Measurements from ENCODE around the gene ZNF8.
A peak's percentile ranks its signal among the peaks of the same experiment; 100 is the strongest.

ZNF8 gene

DNA sequence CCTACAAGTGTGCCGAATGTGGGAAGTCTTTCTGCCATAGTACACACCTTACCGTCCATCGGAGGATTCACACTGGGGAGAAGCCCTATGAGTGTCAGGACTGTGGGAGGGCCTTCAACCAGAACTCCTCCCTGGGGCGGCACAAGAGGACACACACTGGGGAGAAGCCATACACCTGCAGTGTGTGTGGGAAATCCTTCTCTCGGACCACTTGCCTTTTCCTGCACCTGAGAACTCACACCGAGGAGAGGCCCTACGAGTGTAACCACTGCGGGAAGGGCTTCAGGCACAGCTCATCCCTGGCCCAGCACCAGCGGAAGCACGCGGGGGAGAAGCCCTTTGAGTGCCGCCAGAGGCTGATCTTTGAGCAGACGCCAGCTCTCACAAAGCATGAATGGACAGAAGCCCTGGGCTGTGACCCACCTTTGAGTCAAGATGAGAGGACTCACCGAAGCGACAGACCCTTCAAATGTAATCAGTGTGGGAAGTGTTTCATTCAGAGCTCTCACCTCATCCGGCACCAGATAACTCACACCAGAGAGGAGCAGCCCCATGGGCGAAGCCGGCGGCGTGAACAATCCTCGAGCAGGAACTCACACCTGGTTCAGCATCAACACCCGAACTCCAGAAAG, 16.1 kb downstream of the ZNF8 start:
- ChIA-PET POLR2A (no interaction called here), CTCF (no interaction called here)
- Histone ChIP-seq H3K4me1 (ENCODE audit: control extremely low read depth in 1 of 4, control insufficient read depth in 4 of 4, insufficient read depth in 4 of 4, low read length in 3 of 4) (no peaks in the 10 kb centered on the region), H3K27me3 (replicated peaks in 2 of 5; ENCODE audit: control insufficient read depth in 4 of 5, insufficient read depth in 5 of 5, low read length in 4 of 5) (no peaks in the 10 kb centered on the region), H3K27ac (ENCODE audit: insufficient read depth in 1 of 2, low read depth in 1 of 2, low read length in 2 of 2, poor library complexity in 1 of 2, severe bottlenecking in 2 of 2) (no peak overlapping the region), H3K9me3 (ENCODE audit: control extremely low read depth in 1 of 5, control insufficient read depth in 4 of 5, insufficient read depth in 2 of 5, low read depth in 1 of 5, low read length in 4 of 5) (peaks cover 3 to 87% (median 79%) of the 10 kb centered on the region in 5 experiments), H3K36me3 (ENCODE audit: control insufficient read depth in 4 of 4, insufficient read depth in 4 of 4, low read length in 3 of 4) (peaks cover 53 to 95% (median 79%) of the 10 kb centered on the region in 4 experiments), H3K4me3 (ENCODE audit: control insufficient read depth in 1 of 7, extremely low read depth in 1 of 7, insufficient read depth in 4 of 7, low read depth in 2 of 7, low read length in 6 of 7) (no peak overlapping the region)
- DNase-seq = no peak
- over 99% methylated on average over 21 of the region's 22 CpGs for WGBS (ENCODE audit: insufficient coverage)

DNA sequence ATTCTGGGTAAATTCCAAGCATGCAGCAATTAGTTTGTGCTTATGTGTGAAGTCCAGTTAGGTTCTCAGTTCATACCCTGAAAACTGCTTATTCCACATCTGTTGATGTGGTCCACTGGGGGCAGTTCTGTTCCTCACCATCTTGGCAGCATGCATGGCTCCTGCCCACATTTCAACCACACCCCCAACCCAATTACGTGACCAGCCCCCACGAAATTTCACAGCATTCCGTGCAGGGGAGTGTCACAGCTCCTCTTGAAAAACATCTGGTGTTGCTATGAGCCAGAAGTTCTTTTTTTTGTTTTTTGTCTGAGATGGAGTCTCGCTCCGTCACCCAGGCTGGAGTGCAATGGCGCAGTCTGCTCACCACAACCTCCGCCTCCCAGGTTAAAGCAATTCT, 17.3 kb downstream of the ZNF8 start:
- ChIA-PET CTCF (interaction anchor here (1.3 kb wide), 1 partner anchor 8 kb away, joined by 3 read pairs; no protein-coding TSS in a partner anchor), POLR2A (no interaction called here)
- Histone ChIP-seq H3K36me3 (ENCODE audit: control insufficient read depth in 4 of 4, insufficient read depth in 4 of 4, low read length in 3 of 4) (peaks cover 53 to 98% (median 83%) of the 10 kb centered on the region in 4 experiments), H3K27me3 (replicated peaks in 2 of 5; ENCODE audit: control insufficient read depth in 4 of 5, insufficient read depth in 5 of 5, low read length in 4 of 5) (no peaks in the 10 kb centered on the region), H3K4me1 (ENCODE audit: control extremely low read depth in 1 of 4, control insufficient read depth in 4 of 4, insufficient read depth in 4 of 4, low read length in 3 of 4) (no peaks in the 10 kb centered on the region), H3K4me3 (ENCODE audit: control insufficient read depth in 1 of 7, extremely low read depth in 1 of 7, insufficient read depth in 4 of 7, low read depth in 2 of 7, low read length in 6 of 7) (peak overlapping the region in 2 of 7 experiments; percentile 7 to 29), H3K9me3 (ENCODE audit: control extremely low read depth in 1 of 5, control insufficient read depth in 4 of 5, insufficient read depth in 2 of 5, low read depth in 1 of 5, low read length in 4 of 5) (peaks cover 3 to 90% (median 81%) of the 10 kb centered on the region in 5 experiments), H3K27ac (ENCODE audit: insufficient read depth in 1 of 2, low read depth in 1 of 2, low read length in 2 of 2, poor library complexity in 1 of 2, severe bottlenecking in 2 of 2) (no peak overlapping the region)
- no peak for DNase-seq
- 100% methylated on average over 3 of the region's 7 CpGs for WGBS (ENCODE audit: insufficient coverage)

- CTCF ChIA-PET = interaction anchor here (0.7 to 1.3 kb wide), 2 partner anchors 15 to 31 kb away, joined by 3 read pairs; no protein-coding TSS in a partner anchor
- Histone ChIP-seq H3K4me1 (ENCODE audit: control extremely low read depth in 1 of 4, control insufficient read depth in 4 of 4, insufficient read depth in 4 of 4, low read length in 3 of 4) (peaks cover 0 to 7% (median 6%) of the 10 kb centered on the region in 4 experiments), H3K27me3 (replicated peaks in 2 of 5; ENCODE audit: control insufficient read depth in 4 of 5, insufficient read depth in 5 of 5, low read length in 4 of 5) (no peaks in the 10 kb centered on the region), H3K4me3 (ENCODE audit: control insufficient read depth in 1 of 7, extremely low read depth in 1 of 7, insufficient read depth in 4 of 7, low read depth in 2 of 7, low read length in 6 of 7) (peak overlapping the region in 1 of 7 experiments; percentile 22), H3K9me3 (ENCODE audit: control extremely low read depth in 1 of 5, control insufficient read depth in 4 of 5, insufficient read depth in 2 of 5, low read depth in 1 of 5, low read length in 4 of 5) (peaks cover 7 to 59% (median 44%) of the 10 kb centered on the region in 5 experiments), H3K36me3 (ENCODE audit: control insufficient read depth in 4 of 4, insufficient read depth in 4 of 4, low read length in 3 of 4) (peaks cover 24 to 70% (median 50%) of the 10 kb centered on the region in 4 experiments), H3K27ac (ENCODE audit: insufficient read depth in 1 of 2, low read depth in 1 of 2, low read length in 2 of 2, poor library complexity in 1 of 2, severe bottlenecking in 2 of 2) (no peak overlapping the region)
- DNase-seq = no peak
- POLR2A ChIA-PET = no interaction called here
- WGBS (ENCODE audit: insufficient coverage) = 97% methylated on average over 7 of the region's 7 CpGs
Measured at GRCh38 chr19:58300620-58301019, 21.9 kb downstream of the ZNF8 start.

- H3K9me3 ChIP-seq (ENCODE audit: control extremely low read depth in 1 of 5, control insufficient read depth in 4 of 5, insufficient read depth in 2 of 5, low read depth in 1 of 5, low read length in 4 of 5) = peaks cover 4 to 33% (median 23%) of the 10 kb centered on the region in 5 experiments
- POLR2A ChIA-PET = no interaction called here
- peak overlapping the region; percentile 96 to 98 for H3K27ac ChIP-seq (ENCODE audit: insufficient read depth in 1 of 2, low read depth in 1 of 2, low read length in 2 of 2, poor library complexity in 1 of 2, severe bottlenecking in 2 of 2)
- H3K4me3 ChIP-seq (ENCODE audit: control insufficient read depth in 1 of 7, extremely low read depth in 1 of 7, insufficient read depth in 4 of 7, low read depth in 2 of 7, low read length in 6 of 7) = peak overlapping the region in 4 of 7 experiments; percentile 82 to 96 (median 92)
- WGBS (ENCODE audit: insufficient coverage) = 100% methylated on average over 3 of the region's 7 CpGs
- peaks cover 24 to 64% (median 54%) of the 10 kb centered on the region in 4 experiments for H3K36me3 ChIP-seq (ENCODE audit: control insufficient read depth in 4 of 4, insufficient read depth in 4 of 4, low read length in 3 of 4)
- no peaks in the 10 kb centered on the region for H3K27me3 ChIP-seq (replicated peaks in 2 of 5; ENCODE audit: control insufficient read depth in 4 of 5, insufficient read depth in 5 of 5, low read length in 4 of 5)
- peaks cover 0 to 17% (median 14%) of the 10 kb centered on the region in 4 experiments for H3K4me1 ChIP-seq (ENCODE audit: control extremely low read depth in 1 of 4, control insufficient read depth in 4 of 4, insufficient read depth in 4 of 4, low read length in 3 of 4)
- CTCF ChIA-PET = no interaction called here
- DNase-seq = no peak
Measured at GRCh38 chr19:58304255-58304654, 25.5 kb downstream of the ZNF8 start.

DNA sequence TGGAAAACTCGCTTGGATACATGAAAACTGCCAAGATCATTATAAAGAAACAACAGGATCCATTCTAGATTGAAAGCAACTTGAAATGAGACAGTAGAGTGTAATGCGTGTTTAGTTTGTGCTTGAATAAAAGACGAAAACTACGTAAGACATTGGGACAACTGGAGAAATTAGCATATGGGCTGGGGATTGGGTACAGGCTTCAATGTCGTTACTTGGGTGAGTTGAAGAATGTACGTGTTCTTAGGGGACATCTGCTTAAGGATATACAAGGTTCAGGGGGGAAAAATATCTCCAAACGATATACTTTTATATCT, 26.0 kb downstream of the ZNF8 start:
- DNase-seq = no peak
- POLR2A ChIA-PET = interaction anchor here (0.5 to 1.7 kb wide), 3 partner anchors 9 to 59 kb away, joined by 3 to 5 read pairs (median 4); no protein-coding TSS in a partner anchor
- H3K27ac ChIP-seq (ENCODE audit: insufficient read depth in 1 of 2, low read depth in 1 of 2, low read length in 2 of 2, poor library complexity in 1 of 2, severe bottlenecking in 2 of 2) = peak overlapping the region; percentile 96 to 98
- H3K9me3 ChIP-seq (ENCODE audit: control extremely low read depth in 1 of 5, control insufficient read depth in 4 of 5, insufficient read depth in 2 of 5, low read depth in 1 of 5, low read length in 4 of 5) = peaks cover 4 to 33% (median 25%) of the 10 kb centered on the region in 5 experiments
- peaks cover 25 to 65% (median 56%) of the 10 kb centered on the region in 4 experiments for H3K36me3 ChIP-seq (ENCODE audit: control insufficient read depth in 4 of 4, insufficient read depth in 4 of 4, low read length in 3 of 4)
- no peaks in the 10 kb centered on the region for H3K27me3 ChIP-seq (replicated peaks in 2 of 5; ENCODE audit: control insufficient read depth in 4 of 5, insufficient read depth in 5 of 5, low read length in 4 of 5)
- 68% methylated on average over 4 of the region's 7 CpGs for WGBS (ENCODE audit: insufficient coverage)
- peaks cover 0 to 17% (median 14%) of the 10 kb centered on the region in 4 experiments for H3K4me1 ChIP-seq (ENCODE audit: control extremely low read depth in 1 of 4, control insufficient read depth in 4 of 4, insufficient read depth in 4 of 4, low read length in 3 of 4)
- CTCF ChIA-PET = no interaction called here
- H3K4me3 ChIP-seq (ENCODE audit: control insufficient read depth in 1 of 7, extremely low read depth in 1 of 7, insufficient read depth in 4 of 7, low read depth in 2 of 7, low read length in 6 of 7) = peak overlapping the region in 6 of 7 experiments; percentile 76 to 96 (median 86)

DNA sequence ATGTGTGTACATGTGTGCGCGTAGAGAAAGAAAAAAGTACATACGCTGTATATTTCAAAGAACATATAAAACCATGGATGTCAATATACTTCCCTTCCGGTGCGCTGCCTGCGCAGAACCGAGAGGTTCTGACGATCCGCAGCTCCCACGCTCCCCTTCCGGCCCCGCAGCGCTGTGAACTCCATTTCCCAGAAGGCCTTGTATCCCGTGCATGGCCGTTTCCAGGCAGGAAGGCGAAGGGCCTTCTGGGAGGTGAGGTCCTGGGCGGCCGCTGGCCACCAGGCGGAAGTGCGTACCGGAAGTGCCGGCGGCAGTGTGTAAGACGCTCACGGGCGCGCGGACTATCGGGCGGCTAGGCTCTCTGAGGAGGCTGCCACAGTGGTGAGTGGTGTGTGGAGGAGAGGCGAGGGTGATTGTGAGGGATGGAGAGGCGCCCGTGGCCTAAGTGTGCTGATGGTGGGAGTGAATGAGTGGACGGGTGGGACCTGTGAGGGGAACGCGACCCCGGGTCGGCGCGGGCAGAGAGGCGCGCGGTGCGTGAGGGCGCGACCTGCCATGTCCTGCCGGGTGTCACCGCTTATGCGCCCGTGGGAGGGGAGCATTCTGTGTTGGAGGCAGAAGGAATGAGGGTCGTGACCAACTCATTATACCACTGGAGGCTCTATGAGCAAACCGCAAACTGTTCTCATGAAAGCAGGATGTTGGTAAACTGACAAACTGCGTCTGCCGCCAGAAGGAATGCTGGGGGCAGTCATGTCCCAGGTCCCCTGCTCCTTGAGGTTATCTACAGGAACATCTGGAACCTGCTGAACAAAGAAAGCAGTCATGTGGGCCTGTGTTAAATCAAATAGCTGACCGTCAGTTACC, 26.5 kb downstream of the ZNF8 start, which contains the start of gene ERVK3-1:
ERVK3-1 (plus strand) TSS at position 313 of the 867 bp plus-strand sequence. CDS start 6,792 bp downstream, outside the sequence.
- WGBS (ENCODE audit: insufficient coverage) = 0% methylated on average over 27 of the region's 55 CpGs
- Histone ChIP-seq H3K4me3 (ENCODE audit: control insufficient read depth in 1 of 7, extremely low read depth in 1 of 7, insufficient read depth in 4 of 7, low read depth in 2 of 7, low read length in 6 of 7) (peak within 1 kb of the TSS; percentile 76 to 96 (median 89)), H3K36me3 (ENCODE audit: control insufficient read depth in 4 of 4, insufficient read depth in 4 of 4, low read length in 3 of 4) (peaks cover 23 to 63% (median 53%) of the 10 kb centered on the region in 4 experiments), H3K27ac (ENCODE audit: insufficient read depth in 1 of 2, low read depth in 1 of 2, low read length in 2 of 2, poor library complexity in 1 of 2, severe bottlenecking in 2 of 2) (peak within 1 kb of the TSS; percentile 96 to 98), H3K27me3 (replicated peaks in 2 of 5; ENCODE audit: control insufficient read depth in 4 of 5, insufficient read depth in 5 of 5, low read length in 4 of 5) (no peaks in the 10 kb centered on the region), H3K4me1 (ENCODE audit: control extremely low read depth in 1 of 4, control insufficient read depth in 4 of 4, insufficient read depth in 4 of 4, low read length in 3 of 4) (peaks cover 0 to 17% (median 14%) of the 10 kb centered on the region in 4 experiments), H3K9me3 (ENCODE audit: control extremely low read depth in 1 of 5, control insufficient read depth in 4 of 5, insufficient read depth in 2 of 5, low read depth in 1 of 5, low read length in 4 of 5) (peaks cover 4 to 27% (median 23%) of the 10 kb centered on the region in 5 experiments)
- ChIA-PET POLR2A (interaction anchor here (0.5 to 1.7 kb wide), 9 partner anchors 9 to 77 kb away, joined by 3 to 7 read pairs (median 3); partner anchors contain the start of genes ZNF544 and ZSCAN22), CTCF (interaction anchor here (0.9 kb wide), 1 partner anchor 21 kb away, joined by 3 read pairs; the partner anchor contains the start of gene ZSCAN22)
- peak; percentile 99 to 100 (median 99) for DNase-seq
